Hepatocyte (in vitro differentiated cells): ENCODE data around the gene HS3ST5.

Source experiments
- EZH2 ChIP-seq: fragments of 200-600 bp; sonication (generic); IDR thresholded peaks from 2 replicates; pipeline ENCODE4 v1.6.1; 2016; ENCODE audit warnings: antibody characterized with exemption, mild to moderate bottlenecking, borderline replicate concordance
- EZH2phosphoT487 ChIP-seq: fragments of 200-600 bp; sonication (generic); IDR thresholded peaks from one replicate; pipeline ENCODE4 v1.6.1; 2018; ENCODE audit warnings: antibody characterized with exemption, mild to moderate bottlenecking, low read depth, moderate library complexity; ENCODE audit not compliant: unreplicated experiment, severe bottlenecking
- TF ChIP-seq, protein P1 (sequence below): fragments of 200-600 bp; sonication (generic); IDR thresholded peaks from 2 replicates; pipeline ENCODE4 v1.5.1; 2016; ENCODE audit warnings: antibody characterized with exemption, mild to moderate bottlenecking; ENCODE audit not compliant: poor library complexity

- TF ChIP-seq, protein P1, sequence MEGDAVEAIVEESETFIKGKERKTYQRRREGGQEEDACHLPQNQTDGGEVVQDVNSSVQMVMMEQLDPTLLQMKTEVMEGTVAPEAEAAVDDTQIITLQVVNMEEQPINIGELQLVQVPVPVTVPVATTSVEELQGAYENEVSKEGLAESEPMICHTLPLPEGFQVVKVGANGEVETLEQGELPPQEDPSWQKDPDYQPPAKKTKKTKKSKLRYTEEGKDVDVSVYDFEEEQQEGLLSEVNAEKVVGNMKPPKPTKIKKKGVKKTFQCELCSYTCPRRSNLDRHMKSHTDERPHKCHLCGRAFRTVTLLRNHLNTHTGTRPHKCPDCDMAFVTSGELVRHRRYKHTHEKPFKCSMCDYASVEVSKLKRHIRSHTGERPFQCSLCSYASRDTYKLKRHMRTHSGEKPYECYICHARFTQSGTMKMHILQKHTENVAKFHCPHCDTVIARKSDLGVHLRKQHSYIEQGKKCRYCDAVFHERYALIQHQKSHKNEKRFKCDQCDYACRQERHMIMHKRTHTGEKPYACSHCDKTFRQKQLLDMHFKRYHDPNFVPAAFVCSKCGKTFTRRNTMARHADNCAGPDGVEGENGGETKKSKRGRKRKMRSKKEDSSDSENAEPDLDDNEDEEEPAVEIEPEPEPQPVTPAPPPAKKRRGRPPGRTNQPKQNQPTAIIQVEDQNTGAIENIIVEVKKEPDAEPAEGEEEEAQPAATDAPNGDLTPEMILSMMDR = no peak
- no peak for TF ChIP-seq EZH2
- no peak for TF ChIP-seq EZH2phosphoT487
Observed at GRCh38 chr6:114172576-114173260, 170.1 kb downstream of the HS3ST5 start.
